Measurements from ENCODE around the gene SOWAHC.

GRCh38 chr2:109623923-109624322, 9.8 kb downstream of the SOWAHC start:
- TF ChIP-seq POLR2A (IDR thresholded peaks at IDR 0.05) (no peak), CTCF (IDR thresholded peaks at IDR 0.05) (no peak)

All from uterus (tissue), 2 donors.